GM13977 (cell line): Measurements from ENCODE around the gene CHST1.
A peak's percentile ranks its signal among the peaks of the same experiment; 100 is the strongest.

Experiments
- DNase-seq: peaks from one replicate; pipeline ENCODE4 v3.0.0; 2012; ENCODE audit warnings: low spot score
- in situ Hi-C: fragments of 300-500 bp; cut with MboI; formaldehyde crosslinking; loops from one replicate; pipeline ENCODE4 v1.12.0; 2022; ENCODE audit warnings: low sequenced_read_pairs, low pct_unique_long_range_greater_than_20kb, mixed read lengths, inconsistent platforms; ENCODE audit not compliant: unreplicated experiment
- TF ChIP-seq, protein P1 (sequence below): IDR thresholded peaks from 2 replicates; pipeline ENCODE4 v1.5.1; 2012; ENCODE audit warnings: mild to moderate bottlenecking, control low read depth; ENCODE audit not compliant: insufficient read depth; ENCODE audit errors: extremely low read depth, missing control alignments

The CHST1 gene

DNA sequence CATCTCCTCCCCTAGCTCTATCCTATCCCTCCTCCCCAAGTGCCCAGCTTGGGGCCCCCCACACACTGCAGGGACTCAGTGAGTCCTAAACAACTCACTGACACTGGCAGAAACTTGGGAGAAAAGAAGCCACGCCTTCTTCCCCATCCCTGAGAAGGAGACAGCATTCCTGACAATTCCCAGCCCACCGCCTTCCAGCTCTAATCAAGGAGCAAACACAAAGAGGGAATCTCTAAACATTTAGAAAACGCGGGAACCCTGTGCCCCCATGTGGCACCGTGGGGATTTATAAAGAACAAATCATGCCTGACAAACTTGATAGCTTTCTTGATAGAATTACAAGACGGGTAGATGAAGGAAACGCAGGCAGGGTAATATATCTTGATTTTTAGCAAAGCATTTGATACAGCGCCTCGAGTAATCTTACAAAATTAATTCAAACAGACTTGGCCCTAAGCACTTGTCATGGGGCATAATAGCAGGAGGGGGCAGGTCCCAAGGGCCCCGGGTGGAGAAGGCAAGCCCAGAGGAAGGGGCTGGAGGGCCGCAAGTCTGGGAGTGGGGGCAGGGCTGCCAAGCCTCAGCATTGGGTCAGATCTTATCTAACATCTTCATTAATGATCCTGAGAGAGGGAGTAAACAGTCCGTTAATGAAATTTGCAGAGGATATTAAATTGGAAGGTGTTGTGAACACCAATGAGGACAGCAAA lies 4.5 kb downstream of the CHST1 start:
- in situ Hi-C loops = no loop called here
- no peak for DNase-seq
- TF ChIP-seq, protein P1, sequence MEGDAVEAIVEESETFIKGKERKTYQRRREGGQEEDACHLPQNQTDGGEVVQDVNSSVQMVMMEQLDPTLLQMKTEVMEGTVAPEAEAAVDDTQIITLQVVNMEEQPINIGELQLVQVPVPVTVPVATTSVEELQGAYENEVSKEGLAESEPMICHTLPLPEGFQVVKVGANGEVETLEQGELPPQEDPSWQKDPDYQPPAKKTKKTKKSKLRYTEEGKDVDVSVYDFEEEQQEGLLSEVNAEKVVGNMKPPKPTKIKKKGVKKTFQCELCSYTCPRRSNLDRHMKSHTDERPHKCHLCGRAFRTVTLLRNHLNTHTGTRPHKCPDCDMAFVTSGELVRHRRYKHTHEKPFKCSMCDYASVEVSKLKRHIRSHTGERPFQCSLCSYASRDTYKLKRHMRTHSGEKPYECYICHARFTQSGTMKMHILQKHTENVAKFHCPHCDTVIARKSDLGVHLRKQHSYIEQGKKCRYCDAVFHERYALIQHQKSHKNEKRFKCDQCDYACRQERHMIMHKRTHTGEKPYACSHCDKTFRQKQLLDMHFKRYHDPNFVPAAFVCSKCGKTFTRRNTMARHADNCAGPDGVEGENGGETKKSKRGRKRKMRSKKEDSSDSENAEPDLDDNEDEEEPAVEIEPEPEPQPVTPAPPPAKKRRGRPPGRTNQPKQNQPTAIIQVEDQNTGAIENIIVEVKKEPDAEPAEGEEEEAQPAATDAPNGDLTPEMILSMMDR = no peak

DNA sequence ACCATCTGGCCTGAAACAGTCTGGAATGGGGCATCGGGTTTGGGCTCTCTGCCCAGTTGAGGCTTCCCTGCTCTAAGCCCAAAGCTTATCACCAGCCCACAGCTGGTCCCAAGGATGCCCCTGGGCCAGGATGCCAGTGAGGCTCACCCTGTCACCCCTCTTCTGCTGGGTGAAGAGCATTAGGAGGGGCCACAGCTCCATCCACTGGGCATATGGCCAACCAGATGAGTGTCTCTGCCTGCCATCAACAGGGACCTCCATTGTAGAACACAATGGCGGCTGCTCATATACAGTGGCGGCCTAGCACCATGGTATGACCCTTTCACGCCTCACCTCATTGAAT lies 5.6 kb downstream of the CHST1 start:
- in situ Hi-C loops = no loop called here
- TF ChIP-seq, protein P1 = no peak
- DNase-seq = no peak

DNA sequence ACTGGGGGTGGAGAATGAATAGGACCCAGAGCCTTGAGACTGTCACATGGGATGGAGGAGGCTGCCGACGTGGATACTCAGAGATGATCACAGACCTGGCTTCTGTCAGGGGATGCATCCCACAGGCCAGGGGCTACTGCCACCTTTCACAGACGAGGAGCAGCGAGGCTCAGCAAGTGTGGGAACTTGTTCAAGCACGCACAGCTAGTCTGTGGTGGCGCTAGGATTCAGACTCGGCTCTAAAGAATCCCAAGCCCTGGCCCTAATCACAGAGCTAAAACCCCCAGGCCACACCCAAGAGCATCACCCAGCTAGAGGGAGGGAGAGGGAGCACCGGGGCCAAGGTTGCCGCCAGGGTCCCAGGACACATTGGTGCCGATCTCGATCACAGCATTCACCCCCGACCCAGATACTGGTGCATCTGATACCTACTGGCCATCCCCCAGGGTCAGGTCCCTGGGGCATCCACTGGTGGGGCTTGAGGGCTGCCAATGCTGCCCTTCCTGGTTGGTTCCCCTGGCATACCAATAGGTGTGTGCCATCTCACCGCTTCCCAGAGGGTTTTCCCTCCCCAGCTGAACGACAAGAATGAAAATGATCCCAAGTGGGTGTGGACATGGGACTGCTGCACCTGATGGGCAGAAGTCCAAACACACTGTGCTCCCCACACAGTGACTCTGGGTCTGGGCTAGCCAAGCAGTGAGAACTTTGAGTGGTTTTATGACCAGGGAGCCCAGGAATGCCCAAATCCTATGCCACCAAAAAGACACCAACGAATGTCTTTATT lies 6.2 kb downstream of the CHST1 start:
- in situ Hi-C loops = no loop called here
- DNase-seq = peak; percentile 20
- TF ChIP-seq, protein P1 = no peak

- no peak for DNase-seq
- in situ Hi-C loops = no loop called here
- TF ChIP-seq, protein P1 = no peak
These were observed 7.0 kb downstream of the CHST1 start for GRCh38 chr11:45658292-45658991.

DNA sequence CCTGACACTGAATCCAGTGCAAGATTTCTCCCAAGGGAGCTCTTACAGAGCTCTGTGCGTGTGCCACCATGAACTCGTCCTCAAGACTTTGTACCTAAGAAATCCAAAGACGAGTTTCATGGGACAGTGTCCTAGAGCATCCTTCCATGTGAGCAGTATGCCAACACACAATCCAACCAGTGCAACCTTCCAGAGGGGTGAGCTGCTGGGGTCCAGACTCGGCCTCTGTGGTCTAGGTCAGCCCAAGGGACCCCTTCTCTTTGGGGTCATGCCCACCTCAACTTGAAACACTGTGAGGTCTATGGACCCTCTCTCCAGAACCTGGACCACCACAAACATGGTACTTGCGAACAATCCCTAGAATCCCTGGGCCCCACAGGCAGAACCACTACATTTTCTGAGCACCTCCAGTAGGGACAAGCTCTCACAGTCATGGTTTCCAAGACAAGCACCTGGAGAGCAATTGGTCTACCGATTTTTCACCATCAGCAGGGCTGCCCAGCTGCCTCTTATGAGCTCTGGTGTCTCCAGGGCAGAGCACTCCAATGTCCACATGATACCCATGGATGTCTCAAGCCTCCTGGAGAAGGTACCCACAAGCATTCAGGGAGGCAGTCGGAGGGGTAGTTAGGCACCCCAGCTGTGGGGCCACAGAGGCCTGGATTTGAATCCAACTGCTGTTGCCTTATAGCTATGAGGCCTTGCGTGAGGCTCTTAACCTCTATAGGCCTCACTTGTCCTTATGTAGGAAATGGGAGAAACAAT lies 7.7 kb downstream of the CHST1 start:
- DNase-seq = no peak
- TF ChIP-seq, protein P1 = no peak
- in situ Hi-C loops = no loop called here

DNA sequence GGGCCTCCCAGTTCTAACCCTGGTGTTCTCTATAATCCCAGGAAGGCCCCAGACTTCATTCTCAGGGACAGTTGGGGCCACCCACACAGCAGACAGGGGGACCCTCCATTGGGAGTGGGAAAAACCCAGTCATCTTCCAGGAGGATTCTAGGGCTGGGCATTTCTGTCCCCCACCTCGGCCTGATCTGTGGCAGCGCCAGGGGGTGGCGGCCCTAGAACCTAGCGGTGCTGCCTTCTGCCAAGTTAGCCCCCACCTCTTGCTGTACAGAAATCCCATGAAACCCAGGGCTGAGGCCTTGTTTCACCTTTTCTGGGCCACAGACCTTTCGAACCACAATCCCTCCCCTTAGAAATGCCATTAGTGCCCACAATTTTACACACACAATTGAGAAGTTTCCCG lies 9.6 kb downstream of the CHST1 start:
- in situ Hi-C loops = no loop called here

More for the DNA sequence above, 9.6 kb downstream of the CHST1 start:
- TF ChIP-seq, protein P1 = no peak
- no peak for DNase-seq
